HepG2 (cell line): Measurements from ENCODE around the gene HDGFL3. TPM values are rescaled to one million over a fixed set of nuclear protein-coding genes. Genes with fewer than 3 reads are reported as not detected.

Source experiments
- ATAC-seq: fragments of 200-7000 bp; cut with Tn5 transposase; 3 replicates; pipeline ENCODE4 v1.9.1; 2020; ENCODE audit warnings: mild to moderate bottlenecking, moderate library complexity
- BruUV-seq: library from RNA; stranded (reverse); fragments of 400-500 nt; replicated peaks from 2 replicates; lab custom pipeline; 2021; lab: Mats Ljungman, UMichigan
- CTCF ChIA-PET: fragments of 300-600 bp; formaldehyde crosslinking; extraction: SDS; loops from one replicate; lab custom pipeline; 2021; ENCODE audit warnings: low total read pairs, inconsistent platforms, low intra/inter-chr PET ratio; lab: Yijun Ruan, JAX
- POLR2A ChIA-PET: fragments of 350-600 bp; sonication (Branson Sonifier 250); formaldehyde crosslinking; loops from one replicate; lab custom pipeline; 2020; ENCODE audit warnings: antibody characterized with exemption, inconsistent platforms; lab: Yijun Ruan, JAX
- DNase-seq: peaks from one replicate; pipeline ENCODE4 v3.0.0-alpha.2; 2015; ENCODE audit warnings: low spot score
- FAIRE-seq: peaks from 3 replicates; lab custom pipeline; 2011; peaks lifted over from hg19 to GRCh38; lab: Jason Lieb, UNC
- H2AFZ ChIP-seq: one replicate; pipeline ENCODE4 v1.6.1; 2011; ENCODE audit warnings: low read length, inconsistent platforms
- H3K27ac ChIP-seq: fragments of 300-600 bp; 3 replicates; pipeline ENCODE4 v1.8.0; 2011; ENCODE audit warnings: mixed run types, mild to moderate bottlenecking, mixed read lengths, low read length, inconsistent platforms; ENCODE audit not compliant: insufficient read depth; ENCODE audit errors: extremely low read length
- H3K27me3 ChIP-seq, 2 experiments: fragments of 200-600 bp in 1 of 2; 2 replicates in 1 of 2; 3 replicates in 1 of 2; pipeline versions ENCODE4 v1.6.0 to v1.8.0; 2011; ENCODE audit warnings: low read length in 2 of 2, mild to moderate bottlenecking in 2 of 2, moderate library complexity in 2 of 2, inconsistent platforms in 1 of 2; ENCODE audit not compliant: insufficient read depth in 2 of 2, control insufficient read depth in 1 of 2
- H3K36me3 ChIP-seq, 2 experiments: fragments of 200-600 bp in 1 of 2; replicated peaks in 1 of 2; 2 replicates in 1 of 2; 3 replicates in 1 of 2; pipeline versions ENCODE4 v1.5.1 to v1.8.0; 2011; ENCODE audit warnings: low read length in 2 of 2, inconsistent platforms in 1 of 2; ENCODE audit not compliant: insufficient read depth in 2 of 2, control insufficient read depth in 1 of 2
- H3K4me1 ChIP-seq: 2 replicates; pipeline ENCODE4 v1.5.1; 2012; ENCODE audit warnings: low read length, inconsistent platforms; ENCODE audit not compliant: insufficient read depth
- H3K4me2 ChIP-seq: 2 replicates; pipeline ENCODE4 v1.6.0; 2011; ENCODE audit warnings: low read depth, low read length, inconsistent platforms
- H3K4me3 ChIP-seq, 3 experiments: fragments of 200-600 bp in 1 of 3; sonication (generic), shearing (Covaris generic) in 1 of 3; replicated peaks in 1 of 3; 2 replicates each; pipeline ENCODE4 v1.5.1; 2011 to 2016; ENCODE audit warnings: low read length in 3 of 3, inconsistent platforms in 2 of 3, low read depth in 2 of 3, mild to moderate bottlenecking in 2 of 3, control low read depth in 1 of 3, mixed read lengths in 1 of 3; ENCODE audit not compliant: insufficient read depth in 1 of 3
- H3K79me2 ChIP-seq: one replicate; pipeline ENCODE4 v1.6.1; 2011; ENCODE audit warnings: low read length, inconsistent platforms; ENCODE audit not compliant: insufficient read depth
- H3K9ac ChIP-seq: 2 replicates; pipeline ENCODE4 v1.6.0; 2011; ENCODE audit warnings: mild to moderate bottlenecking, low read depth, low read length, inconsistent platforms; ENCODE audit not compliant: insufficient read depth
- H3K9me3 ChIP-seq: 2 replicates; pipeline ENCODE4 v1.5.1; 2012; ENCODE audit warnings: mild to moderate bottlenecking, low read length
- H4K20me1 ChIP-seq: 2 replicates; pipeline ENCODE4 v1.6.0; 2011; ENCODE audit warnings: inconsistent platforms, mild to moderate bottlenecking, low read length, moderate library complexity; ENCODE audit not compliant: insufficient read depth
- CCDC6 ChIP-seq: sonication (generic); formaldehyde crosslinking; IDR thresholded peaks from 2 replicates; pipeline ENCODE4 v1.8.1; 2022; ENCODE audit warnings: mild to moderate bottlenecking, missing genetic modification reagents, moderate library complexity
- DNMT1 ChIP-seq: sonication (generic); formaldehyde crosslinking; IDR thresholded peaks from 2 replicates; pipeline ENCODE4 v1.5.1; 2020; ENCODE audit warnings: mild to moderate bottlenecking, missing genetic modification reagents
- ESRRA ChIP-seq: sonication (generic); formaldehyde crosslinking; IDR thresholded peaks from 2 replicates; pipeline ENCODE4 v1.5.1; 2020; ENCODE audit warnings: mild to moderate bottlenecking, low read depth, missing genetic modification reagents
- FOXC1 ChIP-seq: sonication (generic); formaldehyde crosslinking; IDR thresholded peaks from 2 replicates; pipeline ENCODE4 v1.8.0; 2022; ENCODE audit warnings: mild to moderate bottlenecking, missing genetic modification reagents, borderline replicate concordance
- HES4 ChIP-seq: sonication (generic); formaldehyde crosslinking; IDR thresholded peaks from 2 replicates; pipeline ENCODE4 v1.9.0; 2021; ENCODE audit warnings: mild to moderate bottlenecking, missing genetic modification reagents, borderline replicate concordance
- HIVEP1 ChIP-seq: sonication (generic); formaldehyde crosslinking; IDR thresholded peaks from 2 replicates; pipeline ENCODE4 v1.4.0; 2020; ENCODE audit warnings: mild to moderate bottlenecking, missing genetic modification reagents
- KLF15 ChIP-seq: sonication (generic); formaldehyde crosslinking; IDR thresholded peaks from 2 replicates; pipeline ENCODE4 v1.8.1; 2023; ENCODE audit warnings: borderline replicate concordance, mild to moderate bottlenecking, inconsistent platforms, missing genetic modification reagents, mixed read lengths
- NR2F1 ChIP-seq, 2 experiments: fragments of 450-650 bp in 1 of 2; formaldehyde crosslinking in 1 of 2; IDR thresholded peaks; 2 replicates each; pipeline versions ENCODE4 v1.5.0 to v1.6.1; 2016 to 2020; ENCODE audit warnings: mild to moderate bottlenecking in 1 of 2, missing compliant biosample characterization in 1 of 2, missing genetic modification reagents in 1 of 2, moderate library complexity in 1 of 2
- PLSCR1 ChIP-seq: sonication (generic); formaldehyde crosslinking; IDR thresholded peaks from 2 replicates; pipeline ENCODE4 v1.5.0; 2020; ENCODE audit warnings: missing genetic modification reagents, mild to moderate bottlenecking, borderline replicate concordance
- SCMH1 ChIP-seq: sonication (generic); formaldehyde crosslinking; IDR thresholded peaks from 2 replicates; pipeline ENCODE4 v1.9.0; 2021; ENCODE audit warnings: missing genetic modification reagents, mild to moderate bottlenecking, borderline replicate concordance
- SIN3A ChIP-seq: IDR thresholded peaks from 2 replicates; pipeline ENCODE4 v1.6.1; 2011; ENCODE audit warnings: low read depth, mild to moderate bottlenecking, control low read depth, low read length, borderline replicate concordance
- TARDBP ChIP-seq: sonication (generic); formaldehyde crosslinking; IDR thresholded peaks from 2 replicates; pipeline ENCODE4 v1.8.0; 2022; ENCODE audit warnings: mild to moderate bottlenecking, missing genetic modification reagents
- ZBTB8A ChIP-seq: sonication (generic); formaldehyde crosslinking; IDR thresholded peaks from 2 replicates; pipeline ENCODE4 v1.4.0; 2020; ENCODE audit warnings: mild to moderate bottlenecking, low read depth, missing genetic modification reagents, borderline replicate concordance
- ZNF275 ChIP-seq: sonication (generic); formaldehyde crosslinking; IDR thresholded peaks from 2 replicates; pipeline ENCODE4 v1.8.0; 2022; ENCODE audit warnings: missing genetic modification reagents, mild to moderate bottlenecking, inconsistent platforms, borderline replicate concordance
- ZNF605 ChIP-seq: sonication (generic); formaldehyde crosslinking; IDR thresholded peaks from 2 replicates; pipeline ENCODE4 v1.8.0; 2022; ENCODE audit warnings: mild to moderate bottlenecking, missing genetic modification reagents
- WGBS: methylation state at CpG from one replicate; pipeline ENCODE4 v1.1.6; 2017; ENCODE audit warnings: low lambda C conversion rate; 5-methylcytosine and 5-hydroxymethylcytosine counted together
- in situ Hi-C: cut with HindIII; loops from 2 replicates; pipeline ENCODE4 v1.10.0; 2017; ENCODE audit warnings: low pct_unique_long_range_greater_than_20kb; ENCODE audit not compliant: extremely low pct_ligation_motif_present
- intact Hi-C: fragments of 100-400 bp; cut with micrococcal nuclease; formaldehyde crosslinking; loops from one replicate; pipeline ENCODE4 v1.10.0; 2022; ENCODE audit not compliant: unreplicated experiment
- polyA plus RNA-seq, 8 experiments: library from polyadenylated mRNA; depleted of rRNA in 3 of 8; stranded (reverse) in 7 of 8; unstranded in 1 of 8; fragments of >200 nt; fragmentation: Illumina TruSeq in 4 of 8; extraction: Trizol in 4 of 8; gene quantifications; 2 replicates each; pipeline versions ENCODE4 v1.2.1 to v1.2.3, GENCODE V29; 2011 to 2016; ENCODE audit warnings: low read depth in 4 of 8, missing spikeins in 1 of 8, mixed read lengths in 1 of 8; ENCODE audit not compliant: insufficient read depth in 1 of 8
- total RNA-seq, 5 experiments: library from RNA; depleted of rRNA; stranded (reverse); fragments of >200 nt; fragmentation: Illumina TruSeq; extraction: Trizol; gene quantifications; 2 replicates each; pipeline ENCODE4 v1.2.3, GENCODE V29; 2016; ENCODE audit warnings: low read depth in 1 of 5
- TF ChIP-seq, protein P1 (sequence below): sonication (generic); formaldehyde crosslinking; IDR thresholded peaks from 2 replicates; pipeline ENCODE4 v1.4.0; 2020; ENCODE audit warnings: missing genetic modification reagents, borderline replicate concordance

HDGFL3 gene
- total and polyA plus RNA-seq, 2 of the 13 experiments (the other 11 are each of a cell fraction or from before 2014, with no cell fraction given) = 0.07 to 0.09 TPM

GRCh38 chr15:83115831-83116565 is 91.6 kb downstream of the HDGFL3 start:
- ChIA-PET CTCF (no interaction called here), POLR2A (no interaction called here)
- intact Hi-C loops (no loop called here), in situ Hi-C loops (no loop called here)
- Histone ChIP-seq H3K9me3 (no peaks in the 10 kb centered on the region), H3K9ac (no peak overlapping the region), H3K27me3 (peaks cover 2 to 44% of the 10 kb centered on the region in 2 experiments; a peak in 3 of 5 replicates), H2AFZ (no peak overlapping the region), H4K20me1 (no peaks in the 10 kb centered on the region), H3K36me3 (no peaks in the 10 kb centered on the region), H3K4me1 (no peaks in the 10 kb centered on the region), H3K4me2 (no peak overlapping the region), H3K4me3 (no peak overlapping the region)
- FAIRE-seq (no peak), DNase-seq (no peak), ATAC-seq (no peak)
- BruUV-seq = no TSS peak
- WGBS = 16% methylated on average over 11 of the region's 11 CpGs
- TF ChIP-seq SCMH1 (CRISPR knock-in tag) = no peak
- TF ChIP-seq NR2F1 (CRISPR knock-in tag; IDR thresholded peaks at IDR 0.05) = no peak
- TF ChIP-seq ESRRA (CRISPR knock-in tag) = no peak
- TF ChIP-seq SIN3A = no peak
- TF ChIP-seq, protein P1, sequence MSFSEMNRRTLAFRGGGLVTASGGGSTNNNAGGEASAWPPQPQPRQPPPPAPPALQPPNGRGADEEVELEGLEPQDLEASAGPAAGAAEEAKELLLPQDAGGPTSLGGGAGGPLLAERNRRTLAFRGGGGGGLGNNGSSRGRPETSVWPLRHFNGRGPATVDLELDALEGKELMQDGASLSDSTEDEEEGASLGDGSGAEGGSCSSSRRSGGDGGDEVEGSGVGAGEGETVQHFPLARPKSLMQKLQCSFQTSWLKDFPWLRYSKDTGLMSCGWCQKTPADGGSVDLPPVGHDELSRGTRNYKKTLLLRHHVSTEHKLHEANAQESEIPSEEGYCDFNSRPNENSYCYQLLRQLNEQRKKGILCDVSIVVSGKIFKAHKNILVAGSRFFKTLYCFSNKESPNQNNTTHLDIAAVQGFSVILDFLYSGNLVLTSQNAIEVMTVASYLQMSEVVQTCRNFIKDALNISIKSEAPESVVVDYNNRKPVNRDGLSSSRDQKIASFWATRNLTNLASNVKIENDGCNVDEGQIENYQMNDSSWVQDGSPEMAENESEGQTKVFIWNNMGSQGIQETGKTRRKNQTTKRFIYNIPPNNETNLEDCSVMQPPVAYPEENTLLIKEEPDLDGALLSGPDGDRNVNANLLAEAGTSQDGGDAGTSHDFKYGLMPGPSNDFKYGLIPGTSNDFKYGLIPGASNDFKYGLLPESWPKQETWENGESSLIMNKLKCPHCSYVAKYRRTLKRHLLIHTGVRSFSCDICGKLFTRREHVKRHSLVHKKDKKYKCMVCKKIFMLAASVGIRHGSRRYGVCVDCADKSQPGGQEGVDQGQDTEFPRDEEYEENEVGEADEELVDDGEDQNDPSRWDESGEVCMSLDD = no peak
- TF ChIP-seq HES4 (CRISPR knock-in tag) = no peak
- no peak for TF ChIP-seq KLF15 (CRISPR knock-in tag)
- TF ChIP-seq PLSCR1 (CRISPR knock-in tag) = no peak
- TF ChIP-seq FOXC1 (CRISPR knock-in tag) = no peak
- no peak for TF ChIP-seq ZNF275
- TF ChIP-seq CCDC6 (CRISPR knock-in tag) = no peak
- TF ChIP-seq ZNF605 = no peak
- TF ChIP-seq HIVEP1 (CRISPR knock-in tag) = no peak
- no peak for TF ChIP-seq DNMT1
- no peak for TF ChIP-seq ZBTB8A
- no peak for TF ChIP-seq TARDBP (CRISPR knock-in tag)
- TF ChIP-seq, all 625 proteins: peak for 0
- Histone ChIP-seq H3K79me2 (no peaks in the 10 kb centered on the region), H3K27ac (no peak overlapping the region)
